Measurements from ENCODE around the gene TRPC4AP.

- TF ChIP-seq POLR2A (IDR thresholded peaks at IDR 0.05): peak in 1 of 2 donors; percentile 67
- TF ChIP-seq CTCF (IDR thresholded peaks at IDR 0.05): peak; percentile 22 to 40
Measured at GRCh38 chr20:34955231-34956040, 137.2 kb downstream of the TRPC4AP start, which contains the start of the genes GSS and MYH7B.

Data from suprapubic skin (tissue), 3 donors.